SK-N-SH (cell line): ENCODE results near the gene FGD2. TPM values are rescaled to one million over a fixed set of nuclear protein-coding genes. Genes with fewer than 3 reads are reported as not detected.

Source experiments
- CTCF ChIA-PET: fragments of 300-600, 350-600 bp; formaldehyde crosslinking; extraction: SDS; loops from one replicate; lab custom pipeline; 2021; lab: Yijun Ruan, JAX
- POLR2A ChIA-PET: fragments of 350-600 bp; sonication (Branson Sonifier 250); formaldehyde crosslinking; extraction: SDS; loops from one replicate; lab custom pipeline; 2020; ENCODE audit warnings: antibody characterized with exemption, inconsistent platforms; lab: Yijun Ruan, JAX
- DNase-seq: peaks from one replicate; pipeline ENCODE4 v3.0.0; 2012
- H2AFZ ChIP-seq: fragments of 200-600 bp; sonication (generic); 2 replicates; pipeline ENCODE4 v1.8.1; 2016; ENCODE audit warnings: antibody characterized with exemption, mild to moderate bottlenecking, low read depth
- H3F3A ChIP-seq: fragments of 200-600 bp; sonication (generic); replicated peaks from 2 replicates; pipeline ENCODE3; 2016; ENCODE audit warnings: antibody characterized with exemption, mild to moderate bottlenecking; ENCODE audit not compliant: insufficient read depth
- H3K27ac ChIP-seq, 2 experiments: fragments of 200-500 bp in 1 of 2; fragments of 200-600 bp in 1 of 2; sonication (Bioruptor generic) in 1 of 2; sonication (generic), shearing (Covaris generic) in 1 of 2; 2 replicates each; pipeline versions ENCODE4 v1.5.1 to v1.6.1; 2014 to 2016; ENCODE audit warnings: low read depth in 2 of 2, inconsistent platforms in 1 of 2, low read length in 1 of 2, mild to moderate bottlenecking in 1 of 2, mixed read lengths in 1 of 2
- H3K27me3 ChIP-seq: fragments of 200-600 bp; sonication (generic), shearing (Covaris generic); 2 replicates; pipeline ENCODE4 v1.6.1; 2016; ENCODE audit warnings: mixed run types; ENCODE audit not compliant: insufficient read depth
- H3K36me3 ChIP-seq, 2 experiments: fragments of 200-500 bp in 1 of 2; fragments of 200-600 bp in 1 of 2; sonication (Bioruptor generic) in 1 of 2; sonication (generic) in 1 of 2; replicated peaks in 1 of 2; 2 replicates each; pipeline versions ENCODE3 to v1.5.1; 2014 to 2016; ENCODE audit warnings: low read length in 1 of 2, mild to moderate bottlenecking in 1 of 2; ENCODE audit not compliant: insufficient read depth in 2 of 2, control insufficient read depth in 1 of 2
- H3K4me1 ChIP-seq, 2 experiments: fragments of 200-500 bp in 1 of 2; fragments of 200-600 bp in 1 of 2; sonication (Bioruptor generic) in 1 of 2; sonication (generic), shearing (Covaris generic) in 1 of 2; 2 replicates each; pipeline versions ENCODE4 v1.5.1 to v1.6.1; 2014 to 2016; ENCODE audit warnings: low read depth in 1 of 2, low read length in 1 of 2, mixed run types in 1 of 2; ENCODE audit not compliant: insufficient read depth in 2 of 2, control insufficient read depth in 1 of 2
- H3K4me2 ChIP-seq: fragments of 200-600 bp; sonication (generic), shearing (Covaris generic); 2 replicates; pipeline ENCODE4 v1.6.1; 2017; ENCODE audit warnings: mixed run types
- H3K4me3 ChIP-seq, 2 experiments: fragments of 200-500 bp in 1 of 2; fragments of 200-600 bp in 1 of 2; sonication (Bioruptor generic) in 1 of 2; sonication (generic), shearing (Covaris generic) in 1 of 2; 2 replicates each; pipeline versions ENCODE4 v1.5.1 to v1.8.1; 2014 to 2016; ENCODE audit warnings: low read depth in 2 of 2, inconsistent platforms in 1 of 2, low read length in 1 of 2, mild to moderate bottlenecking in 1 of 2, mixed read lengths in 1 of 2, moderate library complexity in 1 of 2
- H3K79me2 ChIP-seq: fragments of 200-600 bp; sonication (generic); 2 replicates; pipeline ENCODE4 v1.8.1; 2017; ENCODE audit warnings: mild to moderate bottlenecking; ENCODE audit not compliant: insufficient read depth
- H3K9ac ChIP-seq: fragments of 200-600 bp; sonication (generic); 2 replicates; pipeline ENCODE4 v1.6.1; 2017; ENCODE audit warnings: mixed run types
- H3K9me2 ChIP-seq: fragments of 200-600 bp; sonication (generic); 2 replicates; pipeline ENCODE4 v1.6.1; 2017; ENCODE audit warnings: mixed run types
- H3K9me3 ChIP-seq: fragments of 200-600 bp; sonication (generic); 2 replicates; pipeline ENCODE4 v1.6.1; 2017; ENCODE audit warnings: mixed run types, mild to moderate bottlenecking, moderate library complexity
- H4K20me1 ChIP-seq: fragments of 200-600 bp; sonication (generic); 2 replicates; pipeline ENCODE4 v1.6.1; 2017; ENCODE audit warnings: mild to moderate bottlenecking, mixed run types; ENCODE audit not compliant: insufficient read depth
- CHD2 ChIP-seq: fragments of 150-350 bp; IDR thresholded peaks from 2 replicates; pipeline ENCODE4 v1.6.1; 2018; ENCODE audit warnings: low read length; ENCODE audit not compliant: partially characterized antibody
- EZH2phosphoT487 ChIP-seq: fragments of 200-600 bp; sonication (generic); IDR thresholded peaks from 2 replicates; pipeline ENCODE4 v1.6.1; 2017; ENCODE audit warnings: low read depth, mixed run types, mild to moderate bottlenecking, antibody characterized with exemption, moderate library complexity, borderline replicate concordance
- FOSL2 ChIP-seq: IDR thresholded peaks from 2 replicates; pipeline ENCODE4 v1.4.0; 2012; ENCODE audit warnings: low read depth, mild to moderate bottlenecking, moderate library complexity, borderline replicate concordance
- FOXM1 ChIP-seq: IDR thresholded peaks from 2 replicates; pipeline ENCODE4 v1.4.0; 2012; ENCODE audit warnings: low read depth, mild to moderate bottlenecking
- GABPA ChIP-seq: IDR thresholded peaks from 2 replicates; pipeline ENCODE4 v1.4.0; 2012; ENCODE audit warnings: low read depth, mild to moderate bottlenecking
- GATA2 ChIP-seq: sonication (generic); formaldehyde crosslinking; IDR thresholded peaks from 2 replicates; pipeline ENCODE4 v1.5.0; 2020; ENCODE audit warnings: mild to moderate bottlenecking, missing genetic modification reagents
- JUND ChIP-seq: IDR thresholded peaks from 2 replicates; pipeline ENCODE4 v1.4.0; 2012
- POLR2AphosphoS5 ChIP-seq: IDR thresholded peaks from 2 replicates; pipeline ENCODE4 v1.6.1; 2012; ENCODE audit warnings: low read depth, low read length
- RCOR1 ChIP-seq: fragments of 150-350 bp; IDR thresholded peaks from 2 replicates; pipeline ENCODE4 v1.6.1; 2017; ENCODE audit warnings: antibody characterized with exemption, low read length
- RFX5 ChIP-seq: IDR thresholded peaks from 2 replicates; pipeline ENCODE4 v1.6.1; 2012; ENCODE audit warnings: mild to moderate bottlenecking, improper control_type of control experiment, low read length
- SIN3A ChIP-seq: IDR thresholded peaks from 2 replicates; pipeline ENCODE4 v1.6.1; 2012; ENCODE audit warnings: low read depth, mild to moderate bottlenecking, low read length, moderate library complexity, borderline replicate concordance
- TEAD4 ChIP-seq: IDR thresholded peaks from 2 replicates; pipeline ENCODE4 v1.4.0; 2012; ENCODE audit warnings: mild to moderate bottlenecking, borderline replicate concordance; ENCODE audit not compliant: insufficient read depth
- WGBS: methylation state at CpG from one replicate; pipeline ENCODE4 v1.1.6; 2017; ENCODE audit warnings: low lambda C conversion rate; 5-methylcytosine and 5-hydroxymethylcytosine counted together
- polyA plus RNA-seq, 3 experiments: library from polyadenylated mRNA; depleted of rRNA; stranded (reverse); fragments of >200 nt; gene quantifications; 2 replicates each; pipeline ENCODE4 v1.2.3, GENCODE V29; 2012
- TF ChIP-seq, protein P1 (sequence below): IDR thresholded peaks from 2 replicates; pipeline ENCODE4; 2012
- TF ChIP-seq, protein P2 (sequence below): IDR thresholded peaks from 2 replicates; pipeline ENCODE4 v1.4.0; 2012; ENCODE audit warnings: low read depth, borderline replicate concordance
- TF ChIP-seq, protein P3 (sequence below): IDR thresholded peaks from 2 replicates; pipeline ENCODE4 v1.4.0; 2012; ENCODE audit warnings: low read depth, borderline replicate concordance
- TF ChIP-seq, protein P4 (sequence below): fragments of 200-600 bp; sonication (generic); IDR thresholded peaks from 2 replicates; pipeline ENCODE4 v1.6.1; 2017; ENCODE audit warnings: antibody characterized with exemption, mild to moderate bottlenecking, moderate library complexity
- TF ChIP-seq, protein P5 (sequence below): IDR thresholded peaks from 2 replicates; pipeline ENCODE4 v1.6.1; 2012; ENCODE audit warnings: mild to moderate bottlenecking, low read depth, low read length, moderate library complexity

FGD2 gene, protein sequence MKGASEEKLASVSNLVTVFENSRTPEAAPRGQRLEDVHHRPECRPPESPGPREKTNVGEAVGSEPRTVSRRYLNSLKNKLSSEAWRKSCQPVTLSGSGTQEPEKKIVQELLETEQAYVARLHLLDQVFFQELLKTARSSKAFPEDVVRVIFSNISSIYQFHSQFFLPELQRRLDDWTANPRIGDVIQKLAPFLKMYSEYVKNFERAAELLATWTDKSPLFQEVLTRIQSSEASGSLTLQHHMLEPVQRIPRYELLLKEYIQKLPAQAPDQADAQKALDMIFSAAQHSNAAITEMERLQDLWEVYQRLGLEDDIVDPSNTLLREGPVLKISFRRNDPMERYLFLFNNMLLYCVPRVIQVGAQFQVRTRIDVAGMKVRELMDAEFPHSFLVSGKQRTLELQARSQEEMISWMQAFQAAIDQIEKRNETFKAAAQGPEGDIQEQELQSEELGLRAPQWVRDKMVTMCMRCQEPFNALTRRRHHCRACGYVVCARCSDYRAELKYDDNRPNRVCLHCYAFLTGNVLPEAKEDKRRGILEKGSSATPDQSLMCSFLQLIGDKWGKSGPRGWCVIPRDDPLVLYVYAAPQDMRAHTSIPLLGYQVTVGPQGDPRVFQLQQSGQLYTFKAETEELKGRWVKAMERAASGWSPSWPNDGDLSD
- not detected in 2 replicates for polyA plus RNA-seq (2012; rRNA removed)
- 0.01 TPM in 1 of 2 replicates, not detected in the other for polyA plus RNA-seq (2012; cell fraction: cytosol; rRNA removed)
- 0.13 and 0.16 TPM in 2 replicates for polyA plus RNA-seq (2012; cell fraction: nucleus; rRNA removed)

DNA sequence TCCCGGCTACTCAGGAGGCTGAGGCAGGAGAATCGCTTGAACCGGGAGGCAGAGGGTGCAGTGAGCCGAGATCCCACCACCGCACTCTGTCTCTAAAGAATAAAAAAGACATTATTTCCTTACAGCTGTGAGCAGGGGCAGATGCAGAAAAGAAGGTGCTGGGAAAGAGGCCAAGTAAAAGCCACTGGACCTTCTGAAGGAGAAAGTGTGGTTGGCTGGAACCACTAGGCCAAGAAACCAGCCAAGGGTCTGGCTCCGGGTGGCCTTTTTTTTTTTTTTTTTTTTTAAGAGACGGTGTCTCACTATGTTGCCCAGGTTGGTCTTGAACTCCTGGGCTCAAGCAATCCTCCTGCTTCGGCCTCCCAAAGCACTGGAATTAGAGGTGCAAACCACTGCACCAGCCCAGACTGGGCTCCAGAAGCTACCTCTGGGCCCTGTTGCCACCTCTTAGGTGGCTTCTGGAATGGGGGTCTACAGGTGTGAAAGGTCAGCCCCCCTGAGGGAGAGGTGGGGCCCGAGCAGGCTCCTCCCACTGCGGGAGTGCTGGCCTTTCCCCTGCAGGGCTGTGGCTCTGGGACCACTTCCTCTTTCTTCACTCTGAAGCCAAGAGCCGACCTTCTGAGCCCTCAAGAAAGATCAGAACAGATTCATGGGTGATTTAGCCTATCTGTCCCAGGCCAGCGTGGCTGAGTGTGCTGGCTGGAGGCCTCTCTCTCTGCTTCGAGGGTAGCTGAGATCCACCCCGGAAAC lies at the start of gene FGD2:
FGD2 (plus strand) TSS at position 595 of the 750 bp plus-strand sequence. CDS start 163 bp downstream, outside the sequence.
- H3K9me2 ChIP-seq: no peaks in the 10 kb centered on the region
- no peaks in the 10 kb centered on the region for H3F3A ChIP-seq
- no peak within 1 kb of the TSS for H2AFZ ChIP-seq
- DNase-seq: no peak
- no peaks in the 10 kb centered on the region for H4K20me1 ChIP-seq
- no peaks in the 10 kb centered on the region; a peak in 1 of 4 replicates for H3K4me1 ChIP-seq
- H3K9me3 ChIP-seq: no peaks in the 10 kb centered on the region
- WGBS: 92% methylated on average over 11 of the region's 14 CpGs
- H3K4me2 ChIP-seq: 0 out of 2 replicates have a peak within 1 kb of the TSS, but pooled peaks have one; percentile 9
- no peaks in the 10 kb centered on the region; the same call in 1 of the 2 replicates for H3K27me3 ChIP-seq
- H3K4me3 ChIP-seq: no peak within 1 kb of the TSS
- H3K9ac ChIP-seq: no peak within 1 kb of the TSS
- H3K27ac ChIP-seq: no peak within 1 kb of the TSS
- no peaks in the 10 kb centered on the region for H3K79me2 ChIP-seq
- TF ChIP-seq GABPA (no peak), FOXM1 (no peak), TEAD4 (no peak), EZH2phosphoT487 (no peak), RFX5 (no peak), FOSL2 (no peak), POLR2AphosphoS5 (no peak), SIN3A (no peak), GATA2 (CRISPR knock-in tag) (no peak), JUND (no peak), CHD2 (no peak), RCOR1 (no peak)
- TF ChIP-seq, protein P1, sequence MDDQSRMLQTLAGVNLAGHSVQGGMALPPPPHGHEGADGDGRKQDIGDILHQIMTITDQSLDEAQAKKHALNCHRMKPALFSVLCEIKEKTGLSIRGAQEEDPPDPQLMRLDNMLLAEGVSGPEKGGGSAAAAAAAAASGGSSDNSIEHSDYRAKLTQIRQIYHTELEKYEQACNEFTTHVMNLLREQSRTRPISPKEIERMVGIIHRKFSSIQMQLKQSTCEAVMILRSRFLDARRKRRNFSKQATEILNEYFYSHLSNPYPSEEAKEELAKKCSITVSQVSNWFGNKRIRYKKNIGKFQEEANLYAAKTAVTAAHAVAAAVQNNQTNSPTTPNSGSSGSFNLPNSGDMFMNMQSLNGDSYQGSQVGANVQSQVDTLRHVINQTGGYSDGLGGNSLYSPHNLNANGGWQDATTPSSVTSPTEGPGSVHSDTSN: no peak
- TF ChIP-seq, protein P2, sequence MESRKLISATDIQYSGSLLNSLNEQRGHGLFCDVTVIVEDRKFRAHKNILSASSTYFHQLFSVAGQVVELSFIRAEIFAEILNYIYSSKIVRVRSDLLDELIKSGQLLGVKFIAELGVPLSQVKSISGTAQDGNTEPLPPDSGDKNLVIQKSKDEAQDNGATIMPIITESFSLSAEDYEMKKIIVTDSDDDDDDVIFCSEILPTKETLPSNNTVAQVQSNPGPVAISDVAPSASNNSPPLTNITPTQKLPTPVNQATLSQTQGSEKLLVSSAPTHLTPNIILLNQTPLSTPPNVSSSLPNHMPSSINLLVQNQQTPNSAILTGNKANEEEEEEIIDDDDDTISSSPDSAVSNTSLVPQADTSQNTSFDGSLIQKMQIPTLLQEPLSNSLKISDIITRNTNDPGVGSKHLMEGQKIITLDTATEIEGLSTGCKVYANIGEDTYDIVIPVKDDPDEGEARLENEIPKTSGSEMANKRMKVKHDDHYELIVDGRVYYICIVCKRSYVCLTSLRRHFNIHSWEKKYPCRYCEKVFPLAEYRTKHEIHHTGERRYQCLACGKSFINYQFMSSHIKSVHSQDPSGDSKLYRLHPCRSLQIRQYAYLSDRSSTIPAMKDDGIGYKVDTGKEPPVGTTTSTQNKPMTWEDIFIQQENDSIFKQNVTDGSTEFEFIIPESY: no peak
- TF ChIP-seq, protein P3, sequence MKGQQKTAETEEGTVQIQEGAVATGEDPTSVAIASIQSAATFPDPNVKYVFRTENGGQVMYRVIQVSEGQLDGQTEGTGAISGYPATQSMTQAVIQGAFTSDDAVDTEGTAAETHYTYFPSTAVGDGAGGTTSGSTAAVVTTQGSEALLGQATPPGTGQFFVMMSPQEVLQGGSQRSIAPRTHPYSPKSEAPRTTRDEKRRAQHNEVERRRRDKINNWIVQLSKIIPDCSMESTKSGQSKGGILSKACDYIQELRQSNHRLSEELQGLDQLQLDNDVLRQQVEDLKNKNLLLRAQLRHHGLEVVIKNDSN: no peak
- TF ChIP-seq, protein P4, sequence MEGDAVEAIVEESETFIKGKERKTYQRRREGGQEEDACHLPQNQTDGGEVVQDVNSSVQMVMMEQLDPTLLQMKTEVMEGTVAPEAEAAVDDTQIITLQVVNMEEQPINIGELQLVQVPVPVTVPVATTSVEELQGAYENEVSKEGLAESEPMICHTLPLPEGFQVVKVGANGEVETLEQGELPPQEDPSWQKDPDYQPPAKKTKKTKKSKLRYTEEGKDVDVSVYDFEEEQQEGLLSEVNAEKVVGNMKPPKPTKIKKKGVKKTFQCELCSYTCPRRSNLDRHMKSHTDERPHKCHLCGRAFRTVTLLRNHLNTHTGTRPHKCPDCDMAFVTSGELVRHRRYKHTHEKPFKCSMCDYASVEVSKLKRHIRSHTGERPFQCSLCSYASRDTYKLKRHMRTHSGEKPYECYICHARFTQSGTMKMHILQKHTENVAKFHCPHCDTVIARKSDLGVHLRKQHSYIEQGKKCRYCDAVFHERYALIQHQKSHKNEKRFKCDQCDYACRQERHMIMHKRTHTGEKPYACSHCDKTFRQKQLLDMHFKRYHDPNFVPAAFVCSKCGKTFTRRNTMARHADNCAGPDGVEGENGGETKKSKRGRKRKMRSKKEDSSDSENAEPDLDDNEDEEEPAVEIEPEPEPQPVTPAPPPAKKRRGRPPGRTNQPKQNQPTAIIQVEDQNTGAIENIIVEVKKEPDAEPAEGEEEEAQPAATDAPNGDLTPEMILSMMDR: no peak
- TF ChIP-seq, protein P5, sequence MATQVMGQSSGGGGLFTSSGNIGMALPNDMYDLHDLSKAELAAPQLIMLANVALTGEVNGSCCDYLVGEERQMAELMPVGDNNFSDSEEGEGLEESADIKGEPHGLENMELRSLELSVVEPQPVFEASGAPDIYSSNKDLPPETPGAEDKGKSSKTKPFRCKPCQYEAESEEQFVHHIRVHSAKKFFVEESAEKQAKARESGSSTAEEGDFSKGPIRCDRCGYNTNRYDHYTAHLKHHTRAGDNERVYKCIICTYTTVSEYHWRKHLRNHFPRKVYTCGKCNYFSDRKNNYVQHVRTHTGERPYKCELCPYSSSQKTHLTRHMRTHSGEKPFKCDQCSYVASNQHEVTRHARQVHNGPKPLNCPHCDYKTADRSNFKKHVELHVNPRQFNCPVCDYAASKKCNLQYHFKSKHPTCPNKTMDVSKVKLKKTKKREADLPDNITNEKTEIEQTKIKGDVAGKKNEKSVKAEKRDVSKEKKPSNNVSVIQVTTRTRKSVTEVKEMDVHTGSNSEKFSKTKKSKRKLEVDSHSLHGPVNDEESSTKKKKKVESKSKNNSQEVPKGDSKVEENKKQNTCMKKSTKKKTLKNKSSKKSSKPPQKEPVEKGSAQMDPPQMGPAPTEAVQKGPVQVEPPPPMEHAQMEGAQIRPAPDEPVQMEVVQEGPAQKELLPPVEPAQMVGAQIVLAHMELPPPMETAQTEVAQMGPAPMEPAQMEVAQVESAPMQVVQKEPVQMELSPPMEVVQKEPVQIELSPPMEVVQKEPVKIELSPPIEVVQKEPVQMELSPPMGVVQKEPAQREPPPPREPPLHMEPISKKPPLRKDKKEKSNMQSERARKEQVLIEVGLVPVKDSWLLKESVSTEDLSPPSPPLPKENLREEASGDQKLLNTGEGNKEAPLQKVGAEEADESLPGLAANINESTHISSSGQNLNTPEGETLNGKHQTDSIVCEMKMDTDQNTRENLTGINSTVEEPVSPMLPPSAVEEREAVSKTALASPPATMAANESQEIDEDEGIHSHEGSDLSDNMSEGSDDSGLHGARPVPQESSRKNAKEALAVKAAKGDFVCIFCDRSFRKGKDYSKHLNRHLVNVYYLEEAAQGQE: no peak
- TF ChIP-seq, all 33 proteins: peak for 0
- ChIA-PET POLR2A (no interaction called here), CTCF (interaction anchor here (2.4 to 7.2 kb wide), 2 partner anchors 13 to 24 kb away, joined by 14 to 78 read pairs; no protein-coding TSS in a partner anchor)
- no peaks in the 10 kb centered on the region for H3K36me3 ChIP-seq
